PC-9 (cell line): ENCODE results near the gene TSNAX. TPM values are rescaled to one million over a fixed set of nuclear protein-coding genes. Genes with fewer than 3 reads are reported as not detected.

Experiments
- BruUV-seq: library from RNA; stranded (reverse); fragments of 400-500 nt; replicated peaks from 2 replicates; lab custom pipeline; 2021; lab: Mats Ljungman, UMichigan
- CTCF ChIA-PET: fragments of 300-600 bp; sonication (Branson Sonifier 250); formaldehyde crosslinking; loops from one replicate; lab custom pipeline; 2022; ENCODE audit warnings: antibody characterized with exemption; lab: Charles Lee
- POLR2A ChIA-PET: fragments of 300-600 bp; sonication (Branson Sonifier 250); formaldehyde crosslinking; loops from one replicate; lab custom pipeline; 2022; ENCODE audit warnings: antibody characterized with exemption; ENCODE audit not compliant: unreplicated experiment; lab: Charles Lee
- DNase-seq, 2 experiments: peaks; one replicate each; pipeline versions ENCODE4 v3.0.0 to v3.0.0-alpha.2; 2015 to 2022; ENCODE audit warnings: mixed read lengths in 1 of 2
- H2AFZ ChIP-seq: fragments of 200-600 bp; sonication (generic); 2 replicates; pipeline ENCODE4 v1.8.1; 2017; ENCODE audit warnings: antibody characterized with exemption
- H3F3A ChIP-seq: fragments of 200-600 bp; sonication (generic); 2 replicates; pipeline ENCODE4 v1.8.1; 2017; ENCODE audit warnings: antibody characterized with exemption, mild to moderate bottlenecking, low read depth; ENCODE audit not compliant: insufficient read depth
- H3K27ac ChIP-seq: fragments of 200-600 bp; sonication (generic); 2 replicates; pipeline ENCODE4 v1.6.1; 2016; ENCODE audit warnings: mixed run types
- H3K27me3 ChIP-seq: fragments of 200-600 bp; sonication (generic); 2 replicates; pipeline ENCODE4 v1.6.1; 2016; ENCODE audit warnings: low read depth, mixed run types; ENCODE audit not compliant: insufficient read depth
- H3K36me3 ChIP-seq: fragments of 200-600 bp; sonication (generic); 2 replicates; pipeline ENCODE4 v1.6.1; 2016; ENCODE audit warnings: low read depth, mixed run types
- H3K4me1 ChIP-seq: fragments of 200-600 bp; sonication (generic); replicated peaks from 2 replicates; pipeline ENCODE4 v1.6.1; 2016; ENCODE audit warnings: mixed run types; ENCODE audit not compliant: insufficient read depth
- H3K4me2 ChIP-seq: fragments of 200-600 bp; sonication (generic); 2 replicates; pipeline ENCODE4 v1.6.1; 2017; ENCODE audit warnings: mixed run types
- H3K4me3 ChIP-seq: fragments of 200-600 bp; sonication (generic); 2 replicates; pipeline ENCODE4 v1.6.1; 2016; ENCODE audit warnings: mixed run types
- H3K79me2 ChIP-seq: fragments of 200-600 bp; sonication (generic); 2 replicates; pipeline ENCODE4 v1.6.1; 2017; ENCODE audit warnings: low read depth, mixed run types
- H3K9me2 ChIP-seq: fragments of 200-600 bp; sonication (generic); 2 replicates; pipeline ENCODE4 v1.8.1; 2017; ENCODE audit warnings: mild to moderate bottlenecking; ENCODE audit not compliant: insufficient read depth
- H3K9me3 ChIP-seq: fragments of 200-600 bp; sonication (generic); 2 replicates; pipeline ENCODE4 v1.8.1; 2016; ENCODE audit warnings: low read depth; ENCODE audit not compliant: insufficient read depth
- H4K20me1 ChIP-seq: fragments of 200-600 bp; sonication (generic); 2 replicates; pipeline ENCODE4 v1.8.1; 2017; ENCODE audit not compliant: insufficient read depth
- EZH2 ChIP-seq: fragments of 200-600 bp; sonication (generic); IDR thresholded peaks from 2 replicates; pipeline ENCODE4 v1.8.0; 2017; ENCODE audit warnings: antibody characterized with exemption, low read depth
- intact Hi-C: fragments of 100-400 bp; cut with micrococcal nuclease; formaldehyde crosslinking; loops from one replicate; pipeline ENCODE4 v1.10.0; 2022; ENCODE audit not compliant: unreplicated experiment
- total RNA-seq: library from RNA; stranded (reverse); gene quantifications from 2 replicates; pipeline ENCODE4 v1.2.3, GENCODE V29; 2021
- TF ChIP-seq, protein P1 (sequence below): fragments of 200-600 bp; sonication (generic); conservative IDR thresholded peaks from 2 replicates; pipeline ENCODE4 v1.6.1; 2017; ENCODE audit warnings: mixed run types, antibody characterized with exemption, mild to moderate bottlenecking, moderate library complexity

Gene TSNAX
- total RNA-seq, 1 experiment from 2014 or later: 32.1 TPM

DNA sequence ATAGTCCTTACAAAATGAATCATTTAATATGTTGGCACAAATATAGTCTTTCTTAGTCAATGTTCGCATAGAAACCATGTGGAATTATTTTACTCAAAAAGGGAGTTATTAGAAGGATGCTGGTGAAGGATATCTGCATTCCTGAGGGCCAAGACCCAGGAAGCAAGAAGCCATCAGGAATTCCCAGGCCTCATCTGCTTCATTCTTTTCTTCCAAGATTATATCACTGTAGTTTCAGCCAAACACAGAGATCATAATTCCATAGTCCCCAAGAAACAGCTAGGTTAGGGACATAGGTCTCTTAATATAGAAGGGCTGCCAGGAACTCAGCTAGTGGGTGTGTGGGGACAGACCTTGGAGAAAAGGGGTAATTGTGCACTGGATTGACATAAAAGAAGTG, 69.5 kb downstream of the TSNAX start:
- POLR2A ChIA-PET: no interaction called here

DNA sequence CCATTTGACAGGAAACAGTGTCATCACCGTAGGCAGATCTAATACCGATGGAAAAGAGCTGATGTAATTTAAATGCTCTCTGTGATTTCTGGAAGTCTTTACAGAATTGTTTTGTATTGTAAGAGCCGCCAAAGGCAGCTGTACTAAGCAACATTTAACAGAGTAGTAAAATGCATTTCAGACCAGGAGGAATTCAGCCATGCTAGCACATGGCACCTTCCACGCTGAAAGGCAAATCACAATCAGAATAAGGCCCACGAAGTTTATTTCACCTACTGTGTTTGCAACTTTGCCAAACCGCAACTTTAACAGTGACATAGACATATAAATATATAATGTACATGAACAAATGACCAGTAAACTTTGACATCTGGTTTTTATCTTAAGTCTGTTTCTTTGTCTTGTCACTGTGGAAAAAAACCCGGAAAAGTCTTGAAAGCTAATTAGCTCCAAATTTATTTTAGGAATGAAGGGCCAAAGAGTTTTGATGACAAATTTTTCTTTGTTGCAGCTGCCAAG, 72.0 kb downstream of the TSNAX start:
- no peak for DNase-seq
- no peaks in the 10 kb centered on the region for H3F3A ChIP-seq
- no TSS peak for BruUV-seq
- no peaks in the 10 kb centered on the region for H3K36me3 ChIP-seq
- ChIA-PET CTCF (no interaction called here), POLR2A (no interaction called here)
- intact Hi-C loops: loop anchor here (5.0 to 10.0 kb wide), 3 partner anchors 388 to 966 kb away; no protein-coding TSS in a partner anchor
- H3K79me2 ChIP-seq: no peaks in the 10 kb centered on the region
- H3K4me2 ChIP-seq: no peak overlapping the region
- H3K9me3 ChIP-seq: no peaks in the 10 kb centered on the region
- H2AFZ ChIP-seq: no peak overlapping the region
- TF ChIP-seq, protein P1, sequence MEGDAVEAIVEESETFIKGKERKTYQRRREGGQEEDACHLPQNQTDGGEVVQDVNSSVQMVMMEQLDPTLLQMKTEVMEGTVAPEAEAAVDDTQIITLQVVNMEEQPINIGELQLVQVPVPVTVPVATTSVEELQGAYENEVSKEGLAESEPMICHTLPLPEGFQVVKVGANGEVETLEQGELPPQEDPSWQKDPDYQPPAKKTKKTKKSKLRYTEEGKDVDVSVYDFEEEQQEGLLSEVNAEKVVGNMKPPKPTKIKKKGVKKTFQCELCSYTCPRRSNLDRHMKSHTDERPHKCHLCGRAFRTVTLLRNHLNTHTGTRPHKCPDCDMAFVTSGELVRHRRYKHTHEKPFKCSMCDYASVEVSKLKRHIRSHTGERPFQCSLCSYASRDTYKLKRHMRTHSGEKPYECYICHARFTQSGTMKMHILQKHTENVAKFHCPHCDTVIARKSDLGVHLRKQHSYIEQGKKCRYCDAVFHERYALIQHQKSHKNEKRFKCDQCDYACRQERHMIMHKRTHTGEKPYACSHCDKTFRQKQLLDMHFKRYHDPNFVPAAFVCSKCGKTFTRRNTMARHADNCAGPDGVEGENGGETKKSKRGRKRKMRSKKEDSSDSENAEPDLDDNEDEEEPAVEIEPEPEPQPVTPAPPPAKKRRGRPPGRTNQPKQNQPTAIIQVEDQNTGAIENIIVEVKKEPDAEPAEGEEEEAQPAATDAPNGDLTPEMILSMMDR: no peak
- no peak for TF ChIP-seq EZH2
- H4K20me1 ChIP-seq: no peaks in the 10 kb centered on the region; the same call in 1 of the 2 replicates
- no peaks in the 10 kb centered on the region for H3K9me2 ChIP-seq
- no peaks in the 10 kb centered on the region; the same call in 1 of the 2 replicates for H3K4me1 ChIP-seq
- no peaks in the 10 kb centered on the region for H3K27me3 ChIP-seq
- no peak overlapping the region for H3K4me3 ChIP-seq
- no peak overlapping the region for H3K27ac ChIP-seq

More for the DNA sequence above, 69.5 kb downstream of the TSNAX start:
- H3K4me1 ChIP-seq: no peaks in the 10 kb centered on the region
- H3K27me3 ChIP-seq: no peaks in the 10 kb centered on the region
- no peak overlapping the region for H3K4me3 ChIP-seq
- H2AFZ ChIP-seq: no peak overlapping the region
- H3K27ac ChIP-seq: no peak overlapping the region
- H3K4me2 ChIP-seq: no peak overlapping the region
- CTCF ChIA-PET: no interaction called here
- BruUV-seq: no TSS peak
- H3K9me3 ChIP-seq: no peaks in the 10 kb centered on the region
- H3K79me2 ChIP-seq: no peaks in the 10 kb centered on the region
- H3K36me3 ChIP-seq: no peaks in the 10 kb centered on the region
- DNase-seq: no peak
- no peaks in the 10 kb centered on the region for H3K9me2 ChIP-seq
- no peaks in the 10 kb centered on the region; the same call in 1 of the 2 replicates for H4K20me1 ChIP-seq
- TF ChIP-seq, protein P1: no peak
- TF ChIP-seq EZH2: no peak
- no peaks in the 10 kb centered on the region for H3F3A ChIP-seq
- intact Hi-C loops: no loop called here

DNA sequence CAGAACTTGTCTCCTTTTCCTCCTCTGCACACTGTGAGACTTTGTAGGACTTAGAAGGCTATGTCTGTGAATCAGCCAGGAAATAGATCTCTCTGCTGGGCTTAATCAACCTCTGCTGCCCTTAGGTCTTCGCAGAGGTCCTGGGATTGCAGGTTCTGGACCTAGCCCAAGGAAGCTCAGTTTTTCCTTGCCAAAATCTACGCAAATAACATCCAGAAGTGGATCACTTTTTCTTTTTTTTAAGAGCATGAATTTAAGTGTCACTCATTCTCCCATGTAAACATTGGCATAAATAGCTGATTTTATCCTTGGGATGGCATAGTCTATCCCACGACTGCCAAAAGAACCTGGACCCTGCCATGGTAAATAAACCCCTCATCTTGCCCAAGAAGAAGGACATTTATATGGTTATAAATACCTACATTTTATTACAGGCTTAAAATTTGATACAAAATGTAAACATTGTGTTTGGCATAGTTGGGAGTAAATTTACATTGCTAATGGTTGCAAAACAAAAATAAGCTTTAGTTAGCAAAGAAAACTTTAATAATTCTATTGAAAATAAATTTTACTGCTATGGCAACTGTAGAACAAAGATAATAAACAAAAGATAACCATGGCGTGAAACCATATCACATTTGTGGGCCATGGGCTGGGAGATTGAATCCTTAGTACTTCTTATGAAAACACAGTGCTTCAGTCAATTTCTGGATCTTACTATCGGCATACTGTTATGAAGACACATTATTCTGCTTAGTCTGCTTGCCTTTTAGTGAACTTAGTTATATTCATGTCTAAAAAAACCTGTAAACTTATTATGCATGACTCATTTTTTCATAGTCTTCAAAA, 73.6 kb downstream of the TSNAX start:
- no peak overlapping the region for H2AFZ ChIP-seq
- POLR2A ChIA-PET: interaction anchor here (0.6 kb wide), 2 partner anchors 195 to 264 kb away, joined by 7 to 9 read pairs; partner anchors contain the start of genes EXOC8 and SPRTN
- no peaks in the 10 kb centered on the region for H3K36me3 ChIP-seq

More for the DNA sequence above, 73.6 kb downstream of the TSNAX start:
- TF ChIP-seq, protein P1: no peak
- TF ChIP-seq EZH2: no peak
- no peaks in the 10 kb centered on the region for H3K27me3 ChIP-seq
- H3K4me3 ChIP-seq: no peak overlapping the region
- no peaks in the 10 kb centered on the region; the same call in 1 of the 2 replicates for H4K20me1 ChIP-seq
- CTCF ChIA-PET: no interaction called here
- H3K9me2 ChIP-seq: no peaks in the 10 kb centered on the region
- intact Hi-C loops: loop anchor here (5.0 to 10.0 kb wide), 3 partner anchors 390 to 967 kb away; no protein-coding TSS in a partner anchor
- H3K27ac ChIP-seq: no peak overlapping the region
- no peaks in the 10 kb centered on the region; the same call in 1 of the 2 replicates for H3F3A ChIP-seq
- no peak overlapping the region for H3K4me2 ChIP-seq
- no peaks in the 10 kb centered on the region for H3K79me2 ChIP-seq
- H3K4me1 ChIP-seq: peaks cover 11% of the 10 kb centered on the region
- DNase-seq: no peak
- BruUV-seq: no TSS peak
- no peaks in the 10 kb centered on the region for H3K9me3 ChIP-seq
